ENCODE data around the gene CTCF.
"Not testable (repeated sequence)": the region's sequence is repeated elsewhere in the genome, so short reads cannot be mapped to it uniquely, and the experiment has no call there.

Gene CTCF

GRCh38 chr16:67562526-67562917 is at the start of gene CTCF:
Gene CTCF (plus strand): TSS chr16:67562526. CDS start chr16:67610833, 48,307 bp downstream.
- POLR2A ChIA-PET = interaction anchor here (0.9 to 4.4 kb wide), 18 partner anchors 10 to 301 kb away, joined by 3 to 19 read pairs (median 8); partner anchors contain the start of genes ACD, ATP6V0D1, C16orf86 and CARMIL2
- CTCF ChIA-PET = interaction anchor here (0.8 to 2.6 kb wide), 4 partner anchors 16 to 81 kb away, joined by 3 to 22 read pairs (median 8); partner anchors contain the start of gene CARMIL2
- TF ChIP-seq PKNOX1 (IDR thresholded peaks at IDR 0.05) (no peak), LEF1 (IDR thresholded peaks at IDR 0.05; ENCODE audit: borderline replicate concordance) (peak; percentile 64; the same call in 1 of the 2 replicates), TARDBP (IDR thresholded peaks at IDR 0.05) (no peak), FOXM1 (IDR thresholded peaks at IDR 0.05; ENCODE audit: borderline replicate concordance) (peak; percentile 33; the same call in 1 of the 2 replicates), HDGF (IDR thresholded peaks at IDR 0.05; ENCODE audit: borderline replicate concordance) (no peak)
- DNase-seq (ENCODE audit: extremely low spot score) = peak; percentile 78

- POLR2A ChIA-PET = interaction anchor here (1.1 to 1.5 kb wide), 2 partner anchors 33 to 143 kb away, joined by 3 to 4 read pairs; partner anchors contain the start of gene ATP6V0D1
- CTCF ChIA-PET = interaction anchor here (0.7 to 1.5 kb wide), 13 partner anchors 18 to 507 kb away, joined by 3 to 11 read pairs (median 6); partner anchors contain the start of genes AGRP and ATP6V0D1
Observed at GRCh38 chr16:67513892-67514291, 48.4 kb upstream of the CTCF start.

GRCh38 chr16:67514382-67514828 is 47.9 kb upstream of the CTCF start:
- ChIA-PET CTCF (interaction anchor here (0.7 to 1.5 kb wide), 10 partner anchors 18 to 130 kb away, joined by 3 to 11 read pairs (median 6); partner anchors contain the start of genes AGRP and ATP6V0D1), POLR2A (interaction anchor here (1.1 to 1.5 kb wide), 2 partner anchors 33 to 142 kb away, joined by 3 to 4 read pairs; partner anchors contain the start of gene ATP6V0D1)
- peak; percentile 57 for DNase-seq (ENCODE audit: extremely low spot score)
- TF ChIP-seq ZNF384 (IDR thresholded peaks at IDR 0.05) = peak; percentile 85
- TF ChIP-seq SUZ12 (IDR thresholded peaks at IDR 0.05) = no peak

More at GRCh38 chr16:67513892-67514291, 48.4 kb upstream of the CTCF start:
- DNase-seq (ENCODE audit: extremely low spot score) = not testable (repeated sequence)

GRCh38 chr16:67516296-67517154 is 45.8 kb upstream of the CTCF start:
- no peak for TF ChIP-seq SP1 (IDR thresholded peaks at IDR 0.05)
- ChIA-PET POLR2A (interaction anchor here (0.8 to 2.2 kb wide), 2 partner anchors 35 to 144 kb away, joined by 3 to 7 read pairs; partner anchors contain the start of genes ACD and ATP6V0D1), CTCF (interaction anchor here (0.6 to 1.2 kb wide), 3 partner anchors 10 to 54 kb away, joined by 3 to 6 read pairs (median 5); no protein-coding TSS in a partner anchor)
- DNase-seq (ENCODE audit: extremely low spot score) = no peak

GRCh38 chr16:67517155-67517445 is 45.2 kb upstream of the CTCF start:
- no peak for TF ChIP-seq HDGF (IDR thresholded peaks at IDR 0.05; ENCODE audit: borderline replicate concordance)
- no peak for TF ChIP-seq L3MBTL2 (conservative IDR thresholded peaks at IDR 0.05)
- TF ChIP-seq PKNOX1 (IDR thresholded peaks at IDR 0.05) = no peak
- TF ChIP-seq SP1 (IDR thresholded peaks at IDR 0.05) = no peak
- TF ChIP-seq ARNT (IDR thresholded peaks at IDR 0.05) = no peak
- no peak for TF ChIP-seq NFRKB (IDR thresholded peaks at IDR 0.05)
- TF ChIP-seq LEF1 (IDR thresholded peaks at IDR 0.05; ENCODE audit: borderline replicate concordance) = no peak
- no peak for TF ChIP-seq TARDBP (IDR thresholded peaks at IDR 0.05)
- no peak for TF ChIP-seq FOXM1 (IDR thresholded peaks at IDR 0.05; ENCODE audit: borderline replicate concordance)
- TF ChIP-seq ZNF384 (IDR thresholded peaks at IDR 0.05) = no peak
- TF ChIP-seq BHLHE40 (IDR thresholded peaks at IDR 0.05; ENCODE audit: borderline replicate concordance) = no peak
- TF ChIP-seq ELF4 (IDR thresholded peaks at IDR 0.05) = no peak
- TF ChIP-seq FOXA1 (IDR thresholded peaks at IDR 0.05) = no peak
- CTCF ChIA-PET = interaction anchor here (0.6 kb wide), 1 partner anchor 53 kb away, joined by 5 read pairs; no protein-coding TSS in a partner anchor
- no peak for DNase-seq (ENCODE audit: extremely low spot score)
- POLR2A ChIA-PET = interaction anchor here (0.8 to 2.2 kb wide), 2 partner anchors 36 to 143 kb away, joined by 3 to 7 read pairs; partner anchors contain the start of genes ACD and ATP6V0D1

GRCh38 chr16:67517661-67518423 is 44.5 kb upstream of the CTCF start:
- no peak for DNase-seq (ENCODE audit: extremely low spot score)
- TF ChIP-seq PKNOX1 (IDR thresholded peaks at IDR 0.05) (no peak), SP1 (IDR thresholded peaks at IDR 0.05) (no peak), FOXK2 (IDR thresholded peaks at IDR 0.05) (no peak), BHLHE40 (IDR thresholded peaks at IDR 0.05; ENCODE audit: borderline replicate concordance) (no peak), FOXA1 (IDR thresholded peaks at IDR 0.05) (no peak), SUZ12 (IDR thresholded peaks at IDR 0.05) (no peak), L3MBTL2 (conservative IDR thresholded peaks at IDR 0.05) (no peak), LEF1 (IDR thresholded peaks at IDR 0.05; ENCODE audit: borderline replicate concordance) (no peak), ZNF384 (IDR thresholded peaks at IDR 0.05) (no peak), FOXM1 (IDR thresholded peaks at IDR 0.05; ENCODE audit: borderline replicate concordance) (no peak), ELF4 (IDR thresholded peaks at IDR 0.05) (no peak), TARDBP (IDR thresholded peaks at IDR 0.05) (no peak), ARNT (IDR thresholded peaks at IDR 0.05) (no peak), NFRKB (IDR thresholded peaks at IDR 0.05) (no peak), CTBP1 (IDR thresholded peaks at IDR 0.05; ENCODE audit: borderline replicate concordance) (no peak), HDGF (IDR thresholded peaks at IDR 0.05; ENCODE audit: borderline replicate concordance) (no peak)
- POLR2A ChIA-PET = interaction anchor here (0.8 to 2.2 kb wide), 2 partner anchors 37 to 142 kb away, joined by 3 to 7 read pairs; partner anchors contain the start of genes ACD and ATP6V0D1
- CTCF ChIA-PET = no interaction called here
